Neutrophil (primary cell): ENCODE results near the gene DPP7.

Source experiments
- H3K27ac ChIP-seq: fragments of 200-600 bp; sonication (generic); 2 replicates; pipeline ENCODE4 v1.5.1; 2016; ENCODE audit warnings: mild to moderate bottlenecking, moderate library complexity
- H3K27me3 ChIP-seq: fragments of 200-600 bp; sonication (generic); 2 replicates; pipeline ENCODE4 v1.6.0; 2016; ENCODE audit warnings: mild to moderate bottlenecking
- H3K36me3 ChIP-seq: fragments of 200-600 bp; sonication (generic); 2 replicates; pipeline ENCODE4 v1.5.1; 2017
- H3K4me1 ChIP-seq, 2 experiments: fragments of 200-600 bp in 1 of 2; sonication (generic) in 1 of 2; 1 replicate in 1 of 2; 2 replicates in 1 of 2; pipeline versions ENCODE4 v1.5.1 to v1.6.1; 2013 to 2016; ENCODE audit warnings: low read depth in 1 of 2, low read length in 1 of 2, mild to moderate bottlenecking in 1 of 2, moderate library complexity in 1 of 2; ENCODE audit not compliant: control insufficient read depth in 1 of 2, insufficient read depth in 1 of 2
- H3K4me3 ChIP-seq, 2 experiments: fragments of 200-600 bp in 1 of 2; sonication (generic) in 1 of 2; 1 replicate in 1 of 2; 2 replicates in 1 of 2; pipeline ENCODE4 v1.5.1; 2013 to 2016; ENCODE audit warnings: low read depth in 1 of 2, low read length in 1 of 2, mild to moderate bottlenecking in 1 of 2, moderate library complexity in 1 of 2
- H3K9me3 ChIP-seq: fragments of 200-600 bp; sonication (generic); 2 replicates; pipeline ENCODE4 v1.5.1; 2016
- TF ChIP-seq, protein P1 (sequence below): fragments of 200-600 bp; sonication (generic); IDR thresholded peaks from 2 replicates; pipeline ENCODE4 v1.5.1; 2016; ENCODE audit warnings: antibody characterized with exemption

DPP7 gene

DNA sequence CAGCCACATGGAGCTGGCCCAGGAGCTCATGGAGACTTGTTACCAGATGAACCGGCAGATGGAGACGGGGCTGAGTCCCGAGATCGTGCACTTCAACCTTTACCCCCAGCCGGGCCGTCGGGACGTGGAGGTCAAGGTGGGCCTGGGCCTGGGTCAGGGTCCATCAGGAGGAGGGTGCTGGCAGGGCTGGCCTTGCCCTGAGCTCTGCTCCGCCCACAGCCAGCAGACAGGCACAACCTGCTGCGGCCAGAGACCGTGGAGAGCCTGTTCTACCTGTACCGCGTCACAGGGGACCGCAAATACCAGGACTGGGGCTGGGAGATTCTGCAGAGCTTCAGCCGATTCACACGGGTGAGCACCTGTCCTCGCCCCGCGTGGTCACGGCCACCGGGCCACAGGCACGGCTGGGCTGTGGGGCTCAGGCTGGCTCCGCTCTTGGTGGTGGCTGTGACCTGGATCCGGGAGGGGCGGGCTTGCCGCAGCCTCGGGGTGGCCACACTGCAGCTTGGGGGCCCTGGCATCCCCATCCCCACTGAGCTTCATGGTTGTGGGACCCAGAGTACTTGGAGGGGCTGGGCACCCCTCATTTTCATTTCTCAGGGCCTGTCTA is 7.1 kb downstream of the DPP7 start:
- no peaks in the 10 kb centered on the region for H3K27me3 ChIP-seq
- TF ChIP-seq, protein P1, sequence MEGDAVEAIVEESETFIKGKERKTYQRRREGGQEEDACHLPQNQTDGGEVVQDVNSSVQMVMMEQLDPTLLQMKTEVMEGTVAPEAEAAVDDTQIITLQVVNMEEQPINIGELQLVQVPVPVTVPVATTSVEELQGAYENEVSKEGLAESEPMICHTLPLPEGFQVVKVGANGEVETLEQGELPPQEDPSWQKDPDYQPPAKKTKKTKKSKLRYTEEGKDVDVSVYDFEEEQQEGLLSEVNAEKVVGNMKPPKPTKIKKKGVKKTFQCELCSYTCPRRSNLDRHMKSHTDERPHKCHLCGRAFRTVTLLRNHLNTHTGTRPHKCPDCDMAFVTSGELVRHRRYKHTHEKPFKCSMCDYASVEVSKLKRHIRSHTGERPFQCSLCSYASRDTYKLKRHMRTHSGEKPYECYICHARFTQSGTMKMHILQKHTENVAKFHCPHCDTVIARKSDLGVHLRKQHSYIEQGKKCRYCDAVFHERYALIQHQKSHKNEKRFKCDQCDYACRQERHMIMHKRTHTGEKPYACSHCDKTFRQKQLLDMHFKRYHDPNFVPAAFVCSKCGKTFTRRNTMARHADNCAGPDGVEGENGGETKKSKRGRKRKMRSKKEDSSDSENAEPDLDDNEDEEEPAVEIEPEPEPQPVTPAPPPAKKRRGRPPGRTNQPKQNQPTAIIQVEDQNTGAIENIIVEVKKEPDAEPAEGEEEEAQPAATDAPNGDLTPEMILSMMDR: no peak
- H3K27ac ChIP-seq: no peak overlapping the region
- H3K4me1 ChIP-seq: no peaks in the 10 kb centered on the region
- H3K9me3 ChIP-seq: no peaks in the 10 kb centered on the region
- no peak overlapping the region for H3K4me3 ChIP-seq
- peaks cover 85% of the 10 kb centered on the region for H3K36me3 ChIP-seq

DNA sequence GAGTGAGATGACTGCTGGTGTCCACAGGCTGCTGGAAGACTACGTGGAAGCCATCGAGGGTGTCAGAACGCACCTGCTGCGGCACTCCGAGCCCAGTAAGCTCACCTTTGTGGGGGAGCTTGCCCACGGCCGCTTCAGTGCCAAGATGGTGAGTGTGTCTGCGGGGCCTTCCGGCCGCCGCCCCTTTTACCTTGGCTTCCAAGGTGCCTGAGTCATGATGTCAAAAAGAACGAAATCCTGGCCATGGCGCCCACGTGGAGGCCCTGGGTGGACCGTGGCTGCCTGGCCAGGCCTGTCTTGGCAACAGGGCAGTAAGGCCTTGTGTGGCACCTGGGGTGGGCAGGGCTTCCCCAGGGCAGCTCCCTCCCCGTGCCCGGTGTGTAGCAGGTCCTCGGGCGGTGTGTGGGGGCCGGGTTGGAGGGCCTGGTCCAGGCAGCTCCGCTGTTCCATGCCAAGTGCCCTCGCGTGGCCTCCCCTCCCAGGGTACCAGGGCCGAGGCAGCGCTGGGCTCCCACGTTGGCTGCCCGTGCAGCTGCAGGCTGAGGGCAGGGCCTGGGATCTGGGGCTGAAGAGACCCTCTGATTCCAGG is 7.8 kb downstream of the DPP7 start:
- peaks cover 92% of the 10 kb centered on the region for H3K36me3 ChIP-seq
- no peaks in the 10 kb centered on the region for H3K4me1 ChIP-seq
- H3K4me3 ChIP-seq: no peak overlapping the region
- TF ChIP-seq, protein P1: no peak
- no peaks in the 10 kb centered on the region for H3K9me3 ChIP-seq
- H3K27ac ChIP-seq: no peak overlapping the region
- no peaks in the 10 kb centered on the region for H3K27me3 ChIP-seq

DNA sequence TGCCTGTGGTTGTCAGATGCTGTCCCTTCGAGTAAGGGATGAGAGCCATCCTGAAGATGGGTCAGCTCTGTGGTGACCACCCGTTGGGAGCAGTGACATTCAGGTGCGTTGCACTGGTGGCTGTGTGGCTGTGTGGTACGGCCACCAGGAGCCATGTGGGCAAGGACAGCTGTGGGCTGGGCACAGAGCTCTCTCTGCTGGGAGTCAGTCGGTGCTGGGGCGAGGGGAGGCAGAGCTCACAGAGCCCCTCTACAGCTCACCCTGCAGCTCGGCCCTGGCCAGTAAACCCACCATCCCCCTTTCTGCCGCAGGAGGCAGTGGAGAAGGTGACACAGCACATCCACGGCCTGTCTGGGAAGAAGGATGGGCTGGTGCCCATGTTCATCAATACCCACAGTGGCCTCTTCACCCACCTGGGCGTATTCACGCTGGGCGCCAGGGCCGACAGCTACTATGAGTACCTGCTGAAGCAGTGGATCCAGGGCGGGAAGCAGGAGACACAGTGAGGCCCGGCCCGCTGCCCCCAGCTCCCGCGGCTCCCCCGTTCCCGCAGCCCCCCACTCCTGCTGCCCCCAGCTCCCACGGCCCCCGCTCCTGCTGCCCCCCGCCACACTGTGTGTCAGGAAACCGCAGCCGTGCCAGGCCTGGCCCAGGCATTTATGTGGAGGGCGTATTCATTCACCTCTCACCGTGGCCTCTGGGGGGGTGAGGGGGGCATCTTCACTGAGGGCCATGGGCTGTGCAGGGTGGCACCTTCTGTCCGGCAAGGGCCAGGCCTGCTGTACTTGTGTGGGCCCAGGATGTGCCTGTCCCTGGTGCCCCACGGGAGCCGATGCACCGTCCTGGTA is 8.5 kb downstream of the DPP7 start:
- no peaks in the 10 kb centered on the region for H3K9me3 ChIP-seq
- peaks cover 99% of the 10 kb centered on the region for H3K36me3 ChIP-seq
- TF ChIP-seq, protein P1: no peak
- H3K4me3 ChIP-seq: no peak overlapping the region
- no peaks in the 10 kb centered on the region for H3K27me3 ChIP-seq
- no peak overlapping the region for H3K27ac ChIP-seq
- no peaks in the 10 kb centered on the region for H3K4me1 ChIP-seq

DNA sequence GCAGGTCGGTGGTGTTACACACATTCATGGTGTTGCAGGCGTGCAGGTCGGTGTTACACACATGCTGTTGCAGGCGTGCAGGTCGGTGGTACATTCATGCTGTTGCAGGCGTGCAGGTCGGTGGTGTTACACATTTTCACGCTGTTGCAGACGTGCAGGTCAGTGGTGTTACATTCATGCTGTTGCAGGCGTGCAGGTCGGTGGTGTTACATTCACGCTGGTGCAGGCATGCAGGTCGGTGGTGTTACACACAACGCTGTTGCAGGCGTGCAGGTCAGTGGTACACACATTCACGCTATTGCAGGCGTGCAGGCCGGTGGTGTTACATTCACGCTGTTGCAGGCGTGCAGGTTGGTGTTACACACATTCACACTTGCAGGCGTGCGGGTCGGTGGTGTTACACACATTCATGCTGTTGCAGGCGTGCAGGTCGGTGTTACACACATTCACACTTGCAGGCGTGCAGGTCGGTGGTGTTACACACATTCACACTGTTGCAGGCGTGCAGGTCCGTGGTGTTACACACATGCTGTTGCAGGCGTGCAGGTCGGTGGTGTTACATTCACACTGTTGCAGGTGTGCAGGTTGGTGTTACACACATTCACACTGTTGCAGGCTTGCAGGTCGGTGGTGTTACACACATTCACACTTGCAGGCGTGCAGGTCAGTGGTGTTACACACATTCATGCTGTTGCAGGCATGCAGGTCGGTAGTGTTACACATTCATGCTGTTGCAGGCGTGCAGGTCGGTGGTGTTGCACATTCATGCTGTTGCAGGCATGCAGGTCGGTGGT is 11.1 kb downstream of the DPP7 start:
- Histone ChIP-seq H3K27ac (no peak overlapping the region), H3K27me3 (no peaks in the 10 kb centered on the region), H3K4me1 (no peaks in the 10 kb centered on the region), H3K36me3 (peaks cover 97% of the 10 kb centered on the region), H3K4me3 (no peak overlapping the region), H3K9me3 (no peaks in the 10 kb centered on the region)
- TF ChIP-seq, protein P1: no peak

DNA sequence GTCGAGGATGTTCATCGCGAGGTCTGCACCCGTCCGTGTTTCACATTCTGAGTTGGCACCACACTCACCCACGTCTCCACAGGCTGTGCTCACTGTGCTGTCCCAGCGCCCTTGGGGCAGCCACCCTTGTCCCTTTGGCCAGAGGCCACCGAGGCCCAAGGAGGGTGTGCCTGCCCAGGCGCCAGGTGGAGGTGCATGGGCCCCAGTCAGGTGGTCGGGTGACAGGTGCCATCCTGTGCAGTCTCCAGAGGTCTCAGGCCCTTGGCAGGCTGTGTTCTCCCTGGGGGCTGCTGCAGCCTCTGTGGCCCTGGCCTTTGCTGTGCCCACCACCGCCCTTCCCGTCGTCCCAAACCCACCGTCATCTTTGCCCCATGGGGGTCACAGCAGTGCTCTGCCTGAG is 15.3 kb downstream of the DPP7 start:
- Histone ChIP-seq H3K27me3 (no peaks in the 10 kb centered on the region), H3K4me3 (no peak overlapping the region), H3K4me1 (no peaks in the 10 kb centered on the region), H3K36me3 (peaks cover 80% of the 10 kb centered on the region), H3K27ac (no peak overlapping the region), H3K9me3 (no peaks in the 10 kb centered on the region)
- TF ChIP-seq, protein P1: no peak
